Measurements from ENCODE around the gene CARD19. TPM values are rescaled to one million over a fixed set of nuclear protein-coding genes. Genes with fewer than 3 reads are reported as not detected.
A peak's percentile ranks its signal among the peaks of the same experiment; 100 is the strongest.

CARD19 gene
- total RNA-seq, 1 donor from 2014 or later: 41.6 TPM

DNA sequence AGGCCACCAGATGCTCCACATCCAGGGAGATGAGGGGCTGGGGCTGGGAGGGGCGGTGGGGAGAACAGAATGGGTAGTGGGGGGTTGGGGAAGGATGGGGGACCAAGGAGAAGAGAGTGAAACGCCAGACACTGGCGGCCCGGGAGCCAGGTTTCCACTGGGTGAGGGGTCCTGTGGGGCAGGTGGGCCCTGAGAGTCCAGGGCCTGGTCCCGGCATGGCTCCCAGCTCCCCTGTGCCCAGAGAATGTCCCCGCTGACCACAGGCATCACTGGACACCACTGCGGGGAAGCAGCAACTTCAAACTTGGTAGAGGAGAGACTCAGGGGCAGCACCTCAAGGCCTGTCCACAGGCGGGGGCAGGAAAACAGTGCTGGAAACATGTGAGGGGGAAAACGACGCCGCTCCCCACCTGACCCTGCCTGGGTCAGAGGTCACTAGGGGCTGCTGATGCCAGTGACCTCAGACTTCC is 24.9 kb downstream of the CARD19 start:
- DNase-seq: no peak

DNA sequence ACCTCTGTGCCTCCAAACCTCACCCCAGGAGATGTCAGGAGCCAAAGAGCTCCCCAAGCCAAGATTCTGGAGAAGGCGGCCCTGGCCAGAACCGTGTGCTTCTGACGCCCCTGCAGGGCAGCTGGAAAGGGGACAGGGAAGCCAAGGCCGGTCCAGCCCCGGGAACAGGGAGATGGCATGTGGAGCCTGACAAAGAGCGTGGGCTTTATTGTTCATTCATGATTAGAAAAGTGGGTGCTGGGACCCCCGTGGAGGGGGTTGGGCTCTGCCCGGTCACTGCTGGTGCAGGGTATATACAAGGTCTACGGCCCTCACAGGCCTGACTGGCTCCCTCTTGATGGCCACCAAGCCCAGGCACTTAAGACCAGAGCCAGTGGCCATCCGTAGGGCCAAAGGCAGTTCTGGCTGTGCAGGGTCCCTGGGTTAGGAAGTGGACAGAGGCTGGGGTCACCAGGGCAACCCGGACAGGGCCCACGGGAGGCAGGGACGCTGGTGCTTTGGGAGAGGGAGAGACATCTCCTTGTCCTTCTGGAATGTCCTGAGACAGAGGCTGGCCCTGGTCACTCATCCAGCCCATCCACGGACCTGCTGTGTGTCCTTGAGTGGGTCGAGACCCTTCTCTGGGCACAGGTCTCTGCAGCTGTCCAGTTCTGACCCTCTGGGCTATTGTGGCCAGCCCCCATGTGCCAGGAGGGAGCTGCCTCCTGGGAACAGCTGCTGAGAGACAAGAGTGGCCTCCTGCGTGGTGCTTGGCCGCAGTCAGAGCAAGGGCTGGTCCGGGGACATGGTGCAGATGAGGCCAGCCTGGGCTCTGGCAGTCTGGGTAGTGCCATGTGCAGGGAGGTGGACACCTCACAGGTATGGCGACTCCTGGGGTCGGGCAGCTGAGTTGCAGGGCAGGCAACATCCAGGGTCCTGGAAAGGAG is 25.6 kb downstream of the CARD19 start:
- DNase-seq: no peak

DNA sequence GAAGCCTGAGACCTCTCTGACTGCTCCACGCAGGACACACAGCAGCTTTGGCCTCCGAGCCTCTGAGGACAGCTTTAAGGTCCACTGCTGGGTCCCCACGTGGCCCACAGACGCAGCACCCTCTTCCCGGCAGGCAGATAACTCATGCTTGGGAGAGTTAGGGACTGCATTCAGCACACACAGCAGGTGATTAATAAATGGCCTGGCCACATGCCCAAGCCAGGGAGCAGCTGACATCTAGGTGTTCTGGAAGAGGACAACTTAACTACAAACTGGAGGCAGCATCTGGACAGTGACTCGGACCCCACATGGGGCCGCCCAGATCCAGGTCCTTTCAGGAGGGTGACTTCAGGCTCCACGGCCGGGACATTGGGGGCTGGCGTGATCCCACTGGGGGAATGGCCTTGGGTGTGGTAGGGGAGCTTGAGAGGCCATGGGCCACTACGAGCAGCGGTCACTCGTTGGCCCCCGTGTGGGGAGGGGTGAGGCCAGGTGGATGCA is 26.8 kb downstream of the CARD19 start:
- no peak for DNase-seq

DNA sequence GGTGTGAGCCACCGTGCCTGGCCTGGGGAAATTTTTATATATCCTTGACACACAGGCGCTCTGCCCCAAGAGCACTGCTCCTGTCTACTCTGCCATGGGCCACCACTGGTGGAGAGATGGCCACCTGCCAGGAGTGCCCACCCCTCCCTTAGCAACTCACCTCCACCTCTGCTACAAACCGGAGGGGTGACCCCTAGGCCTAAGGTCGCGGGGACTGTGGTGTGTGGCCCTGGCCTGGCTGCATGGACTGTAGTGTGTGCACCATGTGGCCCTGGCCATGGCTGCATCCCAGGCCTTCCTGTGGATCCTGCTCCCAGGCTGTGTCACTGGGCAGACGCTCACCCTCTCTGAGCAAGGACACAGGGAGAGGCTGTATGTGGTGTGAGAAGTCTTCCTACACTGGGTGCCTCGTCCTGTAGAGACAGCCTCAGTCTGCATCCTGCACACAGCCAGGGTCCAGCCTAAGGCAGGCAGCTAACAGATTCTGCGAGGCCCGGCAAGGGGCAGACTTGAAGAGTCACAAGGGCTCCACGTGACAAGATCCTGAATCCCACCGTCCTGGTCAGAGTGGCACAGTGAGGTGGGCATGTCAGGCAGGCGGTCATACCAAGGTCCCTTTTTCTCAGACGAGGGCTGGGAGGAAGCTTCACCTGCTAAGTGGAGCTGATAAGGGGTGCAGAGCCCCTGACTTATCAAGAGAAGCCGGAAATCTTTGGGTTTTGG is 27.7 kb downstream of the CARD19 start:
- DNase-seq: no peak

DNA sequence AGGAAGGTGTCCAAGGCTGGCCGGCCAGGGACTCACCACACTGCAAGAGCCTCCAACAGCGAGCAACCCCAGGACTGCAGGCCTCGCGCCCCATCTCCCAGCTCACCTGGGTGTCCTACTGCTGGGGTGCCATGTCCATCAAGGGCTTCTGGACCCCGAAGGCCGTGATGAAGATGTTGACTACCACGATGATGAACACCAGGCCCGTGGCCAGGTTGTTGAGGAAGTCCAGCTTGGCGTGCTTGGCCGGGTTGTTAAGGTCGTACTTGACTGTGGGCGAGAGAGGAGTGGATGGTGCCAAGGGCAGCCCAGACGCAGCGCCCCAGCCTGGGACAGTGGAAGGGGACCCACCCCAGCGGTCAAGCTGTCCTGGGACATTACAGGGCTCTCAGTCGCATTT is 28.8 kb downstream of the CARD19 start:
- DNase-seq: no peak

DNA sequence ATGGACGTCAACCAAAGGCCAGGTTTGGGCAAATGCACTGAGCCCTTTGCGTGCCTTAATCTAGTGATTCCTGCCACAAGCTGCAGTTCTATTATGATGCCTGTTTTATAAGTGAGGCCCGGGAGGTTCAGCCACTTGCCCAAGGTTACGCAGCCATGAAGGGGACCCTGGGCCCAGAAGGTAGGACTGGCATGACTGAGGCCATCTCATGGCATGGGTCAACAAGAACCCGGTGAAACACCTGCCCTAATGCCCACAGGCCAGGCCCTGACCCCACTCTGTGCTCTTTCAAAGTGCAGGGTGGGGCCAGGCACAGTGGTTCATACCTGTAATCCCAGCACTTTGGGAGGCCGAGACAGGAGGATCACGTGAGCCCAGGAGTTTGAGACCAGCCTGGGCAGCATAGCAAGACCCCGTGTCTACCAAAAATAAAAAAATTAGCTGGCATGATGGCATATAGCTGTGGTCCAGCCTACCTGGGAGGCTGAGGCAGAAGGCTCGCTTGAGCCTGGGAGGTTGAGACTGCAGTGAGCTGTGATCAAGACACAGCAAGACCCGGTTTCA is 29.4 kb downstream of the CARD19 start:
- no peak for DNase-seq

DNA sequence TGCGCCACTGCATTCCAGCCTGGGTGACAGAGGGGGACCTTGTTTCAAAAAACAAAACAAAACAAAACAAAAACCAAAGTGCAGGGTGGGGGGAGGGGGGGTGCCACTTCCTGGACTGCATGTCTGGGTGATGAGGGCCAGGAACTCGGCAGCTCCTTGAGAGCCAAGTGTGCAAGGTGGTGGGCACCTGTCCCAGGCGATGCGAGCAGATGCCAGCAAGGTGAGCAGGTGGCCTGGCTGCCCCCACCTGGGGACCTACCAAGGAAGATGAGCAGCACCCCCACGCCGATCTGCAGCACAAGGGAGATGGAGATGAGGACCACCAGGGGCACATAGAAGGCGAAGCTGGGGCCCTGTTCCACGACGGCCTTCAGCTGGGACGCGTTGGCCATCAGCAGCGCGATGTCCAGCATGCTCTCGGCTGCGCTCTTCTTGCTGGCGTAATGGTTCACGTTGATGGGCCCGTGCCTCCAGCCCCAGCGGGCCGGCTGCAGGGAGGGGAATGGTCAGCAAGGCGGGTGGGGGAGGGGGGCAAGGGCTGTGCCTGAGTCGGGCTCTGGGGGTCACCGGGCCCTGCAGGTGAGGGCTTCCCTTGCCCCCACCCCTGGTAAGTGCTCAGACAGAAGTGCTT is 30.2 kb downstream of the CARD19 start:
- DNase-seq: no peak

DNA sequence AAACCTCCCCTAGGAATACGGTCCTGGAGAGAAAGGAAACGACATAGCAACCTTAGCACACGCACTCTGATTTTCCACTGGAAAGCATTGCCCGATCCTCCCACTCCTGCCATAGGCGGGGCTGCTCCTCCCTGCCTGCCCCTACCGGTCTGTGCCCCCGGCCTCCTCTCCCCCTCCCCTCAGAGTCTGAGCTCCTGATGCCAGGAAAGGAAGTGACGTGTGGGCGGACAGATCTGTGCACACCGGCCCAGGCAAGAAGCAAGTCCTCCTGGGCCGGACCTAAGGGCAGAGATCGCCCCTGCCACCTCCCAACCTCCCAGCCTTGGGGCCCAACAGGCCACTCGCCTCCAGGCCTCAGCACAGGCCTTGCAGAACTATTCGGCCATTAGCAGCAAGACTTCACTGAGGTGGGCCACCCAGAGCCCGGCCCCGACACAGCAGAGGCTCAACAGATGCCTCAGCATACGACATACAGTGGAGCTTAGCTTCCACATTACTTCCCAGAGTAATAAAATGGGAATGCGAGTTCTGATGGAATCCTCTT is 30.9 kb downstream of the CARD19 start:
- peak; percentile 69 for DNase-seq

DNA sequence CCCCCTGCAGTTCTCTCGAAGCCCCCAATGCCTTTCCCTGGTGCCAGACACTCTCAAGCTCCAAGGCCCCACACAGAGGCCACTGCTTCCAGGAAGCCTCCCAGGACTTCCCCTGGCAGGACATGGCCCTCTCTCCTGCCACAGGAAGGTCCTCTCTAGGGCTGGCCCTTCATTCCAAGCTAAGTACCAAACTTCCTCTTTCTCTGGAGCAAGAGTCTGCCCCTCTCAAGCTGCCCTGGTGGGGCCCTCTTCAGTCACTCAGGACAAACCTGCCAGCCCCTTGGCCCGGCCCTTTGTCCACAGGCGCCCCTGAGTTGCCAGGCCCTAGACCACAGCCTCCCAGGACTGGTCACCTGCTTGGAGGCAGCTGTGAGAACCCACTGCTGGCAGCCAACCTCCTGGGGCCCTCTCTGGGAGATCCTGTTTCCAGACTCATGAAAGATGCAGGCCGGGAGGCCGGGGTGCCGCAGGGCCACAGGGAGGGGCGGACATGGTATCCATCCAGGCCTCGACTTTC is 31.4 kb downstream of the CARD19 start:
- peak; percentile 57 for DNase-seq

DNA sequence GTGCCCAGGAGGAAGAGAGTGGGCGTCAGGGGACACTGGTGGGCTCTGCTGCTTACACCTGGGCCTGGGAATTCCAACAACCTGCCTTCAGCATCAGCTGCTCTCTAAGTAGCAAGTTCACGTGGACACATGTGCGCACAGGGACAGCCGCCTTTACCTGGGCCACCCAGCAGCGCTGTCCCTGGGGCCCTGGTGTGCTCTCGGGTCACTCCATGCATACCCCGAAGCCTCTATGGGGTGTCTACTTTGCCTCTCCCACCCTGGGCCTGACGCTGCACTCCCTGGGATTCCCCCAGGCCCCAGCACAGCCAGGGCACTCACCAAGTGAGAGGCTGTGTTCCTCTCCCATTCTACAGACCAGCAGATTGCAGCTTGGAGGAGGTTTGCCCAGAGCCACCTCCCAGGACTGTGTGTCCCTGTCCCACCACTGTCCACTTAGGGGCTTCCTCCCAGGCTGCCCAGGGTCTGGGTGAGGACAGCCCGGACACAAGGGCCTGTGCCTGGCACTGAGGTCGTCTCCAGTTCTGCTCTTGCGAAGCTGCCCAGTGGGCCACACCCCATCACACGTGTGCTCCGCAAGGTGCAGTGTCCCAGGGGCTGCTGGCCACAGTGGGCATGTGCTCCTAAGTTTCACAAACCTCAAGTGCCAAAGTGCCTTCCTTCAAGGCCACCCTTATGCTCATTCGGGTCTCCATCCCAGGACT is 32.1 kb downstream of the CARD19 start:
- no peak for DNase-seq

DNA sequence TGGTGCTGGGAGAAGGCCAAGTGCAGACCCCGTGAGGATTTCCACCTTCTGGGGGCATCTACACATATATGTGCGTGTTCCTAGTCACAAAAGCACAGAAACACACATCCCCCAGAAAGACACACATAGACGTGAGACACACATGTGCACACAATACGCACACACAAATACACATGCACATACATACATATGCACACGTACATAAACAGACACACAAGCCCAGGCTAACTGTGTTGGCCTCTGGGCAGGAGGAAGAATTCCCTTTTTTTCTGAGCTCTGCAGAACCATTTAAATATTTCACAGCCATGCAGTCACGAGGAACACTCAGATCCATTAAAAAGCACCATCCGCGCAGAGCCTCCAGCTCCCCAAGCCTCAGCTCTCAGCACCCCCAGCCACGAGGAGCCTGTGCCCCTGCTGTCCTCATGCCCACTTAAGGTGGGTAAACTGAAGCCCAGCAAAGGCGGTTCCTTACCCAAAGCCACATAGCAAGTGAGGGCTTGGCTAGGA is 32.8 kb downstream of the CARD19 start:
- no peak for DNase-seq

DNA sequence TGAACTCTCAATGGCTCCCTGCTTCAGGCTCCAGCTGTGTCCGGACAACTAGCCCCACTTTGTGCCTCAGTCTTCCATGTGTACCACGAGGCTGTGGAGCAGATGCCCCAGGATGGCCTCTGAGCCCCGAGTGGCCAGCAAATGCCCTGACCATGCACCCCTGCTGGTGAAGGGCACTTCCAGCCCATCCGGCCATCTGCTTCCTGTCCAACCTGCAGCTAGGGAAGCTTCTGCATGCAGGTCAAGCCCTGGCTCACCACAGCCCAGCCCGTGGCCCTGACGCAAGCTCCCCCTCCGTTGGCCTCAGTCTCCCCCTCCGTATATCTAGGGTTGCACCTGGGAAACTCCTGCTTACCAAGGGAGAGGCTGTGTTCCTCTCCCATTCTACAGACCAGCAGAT is 33.3 kb downstream of the CARD19 start:
- no peak for DNase-seq

DNA sequence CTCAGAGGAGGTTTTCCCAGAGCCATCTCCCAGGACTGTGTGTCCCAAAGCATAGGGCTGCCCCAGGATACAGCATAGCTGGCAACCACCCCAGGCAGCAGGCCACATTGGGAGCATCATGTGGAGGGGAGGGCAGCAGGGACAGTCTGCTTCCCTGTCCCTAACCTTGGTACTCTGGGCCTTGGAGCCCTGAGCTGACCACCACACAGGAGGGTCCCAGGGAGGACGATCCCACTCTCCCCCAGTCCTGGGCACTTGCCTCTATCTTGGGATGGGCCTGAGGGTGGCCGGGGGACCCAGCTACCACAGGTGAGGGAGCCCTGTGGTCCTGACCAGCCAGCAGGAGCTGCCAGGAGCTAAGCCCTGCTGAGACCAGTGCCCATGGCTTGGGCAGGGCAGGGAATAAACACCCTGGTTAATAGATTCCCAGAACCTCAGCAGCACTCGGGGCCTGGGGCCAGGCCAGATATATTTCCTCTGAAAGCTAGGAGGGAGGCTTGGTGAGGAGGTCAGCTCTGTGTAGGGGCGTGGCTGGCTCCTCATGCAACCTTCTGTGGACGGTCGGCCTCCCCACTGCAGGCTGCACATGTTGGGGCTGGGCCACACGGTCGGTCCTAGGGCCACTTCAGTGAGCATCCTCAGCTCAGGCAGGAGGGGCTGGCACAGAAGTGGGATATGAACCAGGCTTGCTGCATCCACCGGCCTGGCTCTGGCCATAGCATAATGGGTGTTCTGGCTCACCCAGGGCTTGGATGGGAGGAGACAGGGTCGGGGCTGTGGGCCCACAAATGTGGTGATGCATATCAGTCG is 33.9 kb downstream of the CARD19 start:
- DNase-seq: no peak

DNA sequence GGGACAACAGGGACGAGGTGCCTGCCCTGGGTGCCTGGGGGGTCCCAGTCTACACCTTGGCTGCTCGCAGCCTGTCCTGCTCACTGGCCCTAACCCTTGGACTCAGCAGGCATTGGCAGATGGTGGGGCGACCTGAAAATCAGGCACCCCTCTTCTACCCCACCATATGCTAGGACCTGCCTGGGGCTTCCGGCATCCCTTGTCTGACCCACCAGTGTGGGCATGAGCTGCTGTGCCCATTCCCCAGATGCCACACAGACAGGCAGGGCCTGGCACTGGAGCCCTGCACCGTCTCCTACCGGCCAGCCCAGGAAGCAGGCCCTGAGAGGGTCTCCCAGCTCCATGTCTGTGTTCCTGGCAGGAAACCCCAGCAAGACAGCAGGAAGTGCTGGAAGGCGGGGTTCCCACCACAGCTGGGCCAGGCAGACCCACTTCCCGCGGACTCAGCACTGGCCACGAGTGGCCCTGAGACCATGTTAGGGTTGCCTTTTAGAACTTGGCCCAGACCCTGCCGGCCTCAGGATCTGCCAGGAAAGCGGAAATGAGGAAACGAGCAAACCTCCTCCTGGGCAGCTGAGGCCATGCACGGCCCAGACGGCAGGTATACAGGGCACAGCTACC is 35.0 kb downstream of the CARD19 start:
- peak; percentile 22 for DNase-seq

DNA sequence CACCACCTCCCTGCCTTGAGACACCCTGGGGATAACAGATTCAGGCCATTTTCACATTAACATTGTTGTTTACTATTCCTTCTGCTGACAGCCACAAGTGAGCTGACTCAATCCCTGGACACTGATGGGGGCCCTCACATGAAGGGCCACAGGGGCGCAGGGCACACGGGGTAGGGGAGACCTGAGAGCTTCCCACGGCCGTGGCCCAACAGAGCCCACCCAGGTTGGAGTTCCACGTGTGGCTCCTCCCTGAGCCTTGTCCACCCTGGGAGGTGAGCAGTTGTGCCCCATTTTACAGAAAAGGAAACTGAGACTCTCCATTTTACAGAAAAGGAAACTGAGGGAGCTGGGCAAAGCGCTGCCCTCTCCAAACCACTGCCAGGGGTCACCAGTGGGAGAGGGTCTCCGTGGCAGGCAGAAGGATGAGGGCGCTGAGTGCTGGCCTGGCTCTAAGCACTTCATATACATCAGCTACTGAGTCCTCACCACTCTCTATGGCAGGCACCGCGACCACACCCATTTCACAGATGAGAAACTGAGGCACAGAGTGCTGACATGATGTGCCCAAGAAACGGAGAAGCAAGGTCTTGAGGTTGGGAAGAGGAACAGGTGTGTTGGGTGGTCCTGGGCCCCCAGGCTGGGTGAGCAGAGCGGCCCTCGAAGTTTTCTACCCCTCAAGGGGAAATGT is 35.7 kb downstream of the CARD19 start:
- no peak for DNase-seq

DNA sequence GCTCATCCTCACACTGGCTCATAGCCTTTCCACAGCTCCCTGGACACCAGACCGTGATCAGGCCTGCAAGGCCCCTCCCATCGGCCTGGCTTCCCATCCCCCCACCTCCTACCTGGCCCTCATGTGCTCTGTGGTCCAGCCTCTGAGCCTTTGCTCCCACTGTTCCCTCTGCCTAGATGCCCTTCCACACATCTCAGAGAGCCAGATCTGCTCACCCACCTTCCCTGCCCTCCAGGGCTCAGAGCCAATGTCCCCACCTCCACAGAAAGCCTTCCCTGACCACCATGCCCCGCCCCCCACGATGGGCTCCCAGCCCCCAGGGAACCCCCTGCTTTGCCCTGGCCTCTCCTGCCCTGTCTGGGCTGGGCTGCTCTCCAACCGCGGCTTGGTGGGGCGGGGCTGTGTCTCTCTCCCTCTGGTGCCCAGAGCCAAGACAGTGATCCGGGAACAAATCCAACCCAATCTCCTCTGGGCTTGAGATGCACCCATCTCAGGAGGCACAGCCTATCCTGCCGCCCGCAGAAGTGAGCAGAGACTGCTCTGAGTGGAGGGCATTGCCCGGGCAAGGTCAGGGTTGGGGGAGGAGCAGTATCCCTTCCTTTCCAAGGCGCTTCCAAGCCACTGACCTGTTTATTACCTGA is 36.4 kb downstream of the CARD19 start:
- peak; percentile 39 for DNase-seq

DNA sequence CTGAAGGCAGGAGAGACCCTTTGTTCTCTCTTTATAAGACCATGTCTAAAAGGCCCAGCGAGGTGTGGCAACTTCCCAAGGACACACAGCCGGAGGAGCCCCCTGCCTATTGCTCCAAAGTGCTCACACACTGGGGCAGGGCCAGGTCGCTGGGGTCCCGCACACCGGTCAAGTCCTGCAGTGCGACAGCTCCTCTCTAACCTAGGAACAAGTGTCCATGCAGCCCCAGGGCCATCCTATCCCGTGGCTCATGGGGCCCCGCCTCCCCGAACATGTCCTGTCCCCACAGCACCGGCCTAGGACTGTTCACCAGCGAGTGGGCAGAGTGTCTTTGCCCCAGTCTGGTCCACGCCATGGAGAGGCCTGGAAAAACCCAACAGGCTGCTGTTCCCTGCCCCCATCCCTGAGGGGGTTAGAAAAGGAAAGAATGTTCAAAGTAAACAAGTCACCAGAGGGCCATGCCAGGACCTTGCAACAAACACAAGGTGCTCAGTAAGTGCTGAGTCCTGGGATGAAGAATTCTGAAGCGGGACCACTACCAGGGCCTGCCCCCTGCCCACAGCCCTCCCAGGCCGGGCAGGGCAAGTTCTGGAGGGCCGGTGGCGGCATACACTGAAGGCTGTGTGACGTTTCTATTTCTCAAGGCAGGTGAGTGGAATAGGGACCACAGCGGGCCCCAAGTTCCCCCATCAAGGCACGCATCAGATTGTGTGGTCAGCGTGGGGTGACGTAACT is 37.1 kb downstream of the CARD19 start:
- peak; percentile 28 for DNase-seq

DNA sequence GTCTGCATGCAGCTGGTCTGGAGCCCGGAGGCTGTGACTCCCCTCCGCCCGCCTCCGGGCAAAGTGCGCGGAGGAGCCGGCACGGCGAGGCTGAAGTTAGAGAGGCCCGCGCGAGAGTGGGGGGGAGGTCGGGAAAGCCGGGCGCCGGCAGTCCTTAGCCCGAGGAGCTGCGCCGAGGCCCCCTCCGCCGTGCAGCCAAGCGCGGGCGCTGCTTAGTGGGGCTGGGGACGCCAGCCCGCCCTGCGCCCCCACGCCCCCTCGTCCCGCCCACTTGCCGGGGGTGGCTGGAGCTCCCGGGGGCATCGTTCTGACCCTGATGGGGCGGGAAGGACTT is 37.6 kb downstream of the CARD19 start:
- DNase-seq: peak; percentile 80

All from tongue (tissue), 2 donors.